ENCODE measurements around the gene MARCO.
"Not testable (repeated sequence)": the region's sequence is repeated elsewhere in the genome, so short reads cannot be mapped to it uniquely, and the experiment has no call there.

The MARCO gene

GRCh38 chr2:118975133-118975532 lies 33.1 kb downstream of the MARCO start:
- DNase-seq = no peak

- no peak for DNase-seq
These were observed 36.1 kb downstream of the MARCO start for GRCh38 chr2:118978064-118978463.

GRCh38 chr2:118979152-118979861 lies 37.3 kb downstream of the MARCO start:
- no peak for DNase-seq

- DNase-seq = no peak
These were observed 38.0 kb downstream of the MARCO start for GRCh38 chr2:118980022-118980421.

GRCh38 chr2:118980573-118980972 lies 38.6 kb downstream of the MARCO start:
- DNase-seq = no peak

- DNase-seq = no peak
These were observed 39.6 kb downstream of the MARCO start for GRCh38 chr2:118981632-118982031.

- DNase-seq = no peak
These were observed 40.0 kb downstream of the MARCO start for GRCh38 chr2:118982039-118982438.

GRCh38 chr2:118983133-118983532 lies 41.1 kb downstream of the MARCO start:
- DNase-seq = no peak

GRCh38 chr2:118983915-118984314 lies 41.9 kb downstream of the MARCO start:
- no peak for DNase-seq

- no peak for DNase-seq
These were observed 44.7 kb downstream of the MARCO start for GRCh38 chr2:118986738-118987137.

- no peak for DNase-seq
These were observed 45.9 kb downstream of the MARCO start for GRCh38 chr2:118987886-118988285.

- DNase-seq = no peak
These were observed 46.7 kb downstream of the MARCO start for GRCh38 chr2:118988706-118989105.

- DNase-seq = no peak
These were observed 47.5 kb downstream of the MARCO start for GRCh38 chr2:118989481-118989880.

GRCh38 chr2:118990757-118991545 lies 49.0 kb downstream of the MARCO start:
- DNase-seq = no peak

GRCh38 chr2:118991554-118991953 lies 49.6 kb downstream of the MARCO start:
- no peak for DNase-seq

GRCh38 chr2:118992740-118993391 lies 50.9 kb downstream of the MARCO start:
- DNase-seq = no peak

GRCh38 chr2:118993392-118993752 lies 51.4 kb downstream of the MARCO start:
- no peak for DNase-seq

- no peak for DNase-seq
These were observed 52.2 kb downstream of the MARCO start for GRCh38 chr2:118994172-118994700.

- DNase-seq = no peak
These were observed 52.8 kb downstream of the MARCO start for GRCh38 chr2:118994778-118995177.

- not testable (repeated sequence) for DNase-seq
These were observed 61.9 kb downstream of the MARCO start for GRCh38 chr2:119003856-119004255.

GRCh38 chr2:119004602-119005001 lies 62.6 kb downstream of the MARCO start:
- no peak for DNase-seq

- no peak for DNase-seq
These were observed 63.1 kb downstream of the MARCO start for GRCh38 chr2:119005051-119005450.

GRCh38 chr2:119005555-119005954 lies 63.6 kb downstream of the MARCO start:
- DNase-seq = no peak

- no peak for DNase-seq
These were observed 64.4 kb downstream of the MARCO start for GRCh38 chr2:119006441-119006840.

Data from hippocampal formation (tissue), 2 donors.